ENCODE data around the gene TXNRD1. TPM values are rescaled to one million over a fixed set of nuclear protein-coding genes. Genes with fewer than 3 reads are reported as not detected.

Gene TXNRD1
- total RNA-seq, 1 donor from 2014 or later = 176 TPM

- peak overlapping the region; percentile 94 for H3K27ac ChIP-seq (ENCODE audit: low read depth, low read length)
- H3K4me1 ChIP-seq (ENCODE audit: insufficient read depth, low read length) = peaks cover 28% of the 10 kb centered on the region
- Mint-ChIP-seq H3K36me3 (ENCODE audit: low read depth, unreplicated experiment) (peaks cover 2% of the 10 kb centered on the region), H3K9me3 (ENCODE audit: unreplicated experiment) (no peaks in the 10 kb centered on the region), H3K4me1 (ENCODE audit: low read depth, unreplicated experiment) (peaks cover 19% of the 10 kb centered on the region), H3K27me3 (ENCODE audit: low read depth, unreplicated experiment) (no peaks in the 10 kb centered on the region), H3K4me3 (ENCODE audit: unreplicated experiment) (peak overlapping the region; percentile 96), H3K27ac (ENCODE audit: unreplicated experiment) (peak overlapping the region; percentile 100)
- peak overlapping the region; percentile 87 for H3K4me2 ChIP-seq (ENCODE audit: low read length)
- no peaks in the 10 kb centered on the region for H3K9me3 ChIP-seq (ENCODE audit: insufficient read depth, low read depth, low read length)
- peaks cover 39% of the 10 kb centered on the region for H4K20me1 ChIP-seq (ENCODE audit: insufficient read depth, low read length)
- peak overlapping the region; percentile 95 for H3K4me3 ChIP-seq (ENCODE audit: insufficient read depth, low read depth, low read length)
- H3K9ac ChIP-seq (ENCODE audit: low read length) = peak overlapping the region; percentile 94
- no peaks in the 10 kb centered on the region for H3K27me3 ChIP-seq (ENCODE audit: insufficient read depth, low read length)
- H2AFZ ChIP-seq (ENCODE audit: low read depth, low read length) = peak overlapping the region; percentile 57
- TF ChIP-seq CTCF (IDR thresholded peaks at IDR 0.05; ENCODE audit: insufficient read depth, low read depth, low read length) (no peak), EZH2 (IDR thresholded peaks at IDR 0.05; ENCODE audit: insufficient read depth, low read length) (no peak)
- DNase-seq (ENCODE audit: low read depth) (peak; percentile 93), FAIRE-seq (no peak)
- peaks cover 47% of the 10 kb centered on the region for H3K79me2 ChIP-seq (ENCODE audit: insufficient read depth, low read length)
- peaks cover 5% of the 10 kb centered on the region for H3K36me3 ChIP-seq (ENCODE audit: insufficient read depth, low read length)
Measured at GRCh38 chr12:104286516-104287482, 71.2 kb downstream of the TXNRD1 start.

- Mint-ChIP-seq H3K4me3 (ENCODE audit: unreplicated experiment) (peak overlapping the region; percentile 96), H3K36me3 (ENCODE audit: low read depth, unreplicated experiment) (peaks cover 3% of the 10 kb centered on the region), H3K9me3 (ENCODE audit: unreplicated experiment) (no peaks in the 10 kb centered on the region), H3K4me1 (ENCODE audit: low read depth, unreplicated experiment) (peaks cover 16% of the 10 kb centered on the region), H3K27me3 (ENCODE audit: low read depth, unreplicated experiment) (no peaks in the 10 kb centered on the region), H3K27ac (ENCODE audit: unreplicated experiment) (peak overlapping the region; percentile 100)
- peak overlapping the region; percentile 95 for H3K4me3 ChIP-seq (ENCODE audit: insufficient read depth, low read depth, low read length)
- H2AFZ ChIP-seq (ENCODE audit: low read depth, low read length) = no peak overlapping the region
- H3K36me3 ChIP-seq (ENCODE audit: insufficient read depth, low read length) = peaks cover 13% of the 10 kb centered on the region
- peak overlapping the region; percentile 94 for H3K9ac ChIP-seq (ENCODE audit: low read length)
- H4K20me1 ChIP-seq (ENCODE audit: insufficient read depth, low read length) = peaks cover 57% of the 10 kb centered on the region
- no peaks in the 10 kb centered on the region for H3K9me3 ChIP-seq (ENCODE audit: insufficient read depth, low read depth, low read length)
- DNase-seq (ENCODE audit: low read depth) (peak; percentile 71), FAIRE-seq (no peak)
- peak overlapping the region; percentile 58 for H3K27ac ChIP-seq (ENCODE audit: low read depth, low read length)
- no peak for TF ChIP-seq CTCF (IDR thresholded peaks at IDR 0.05; ENCODE audit: insufficient read depth, low read depth, low read length)
- TF ChIP-seq EZH2 (IDR thresholded peaks at IDR 0.05; ENCODE audit: insufficient read depth, low read length) = no peak
- no peaks in the 10 kb centered on the region for H3K27me3 ChIP-seq (ENCODE audit: insufficient read depth, low read length)
- H3K79me2 ChIP-seq (ENCODE audit: insufficient read depth, low read length) = peaks cover 66% of the 10 kb centered on the region
- peaks cover 23% of the 10 kb centered on the region for H3K4me1 ChIP-seq (ENCODE audit: insufficient read depth, low read length)
- peak overlapping the region; percentile 87 for H3K4me2 ChIP-seq (ENCODE audit: low read length)
Measured at GRCh38 chr12:104288635-104289274, 73.2 kb downstream of the TXNRD1 start.

Data from astrocyte (in vitro differentiated cells and primary cell).